Tibial nerve (tissue), 4 donors: ENCODE measurements around the gene SLC6A13.

Experiments used
- CTCF ChIP-seq, 5 experiments: fragments of 200-600 bp in 3 of 5; fragments of 450-650 bp in 2 of 5; sonication (generic) in 3 of 5; IDR thresholded peaks; one replicate each; pipeline ENCODE4 v1.5.1; 2016 to 2019; ENCODE audit warnings: antibody characterized with exemption in 5 of 5, mild to moderate bottlenecking in 3 of 5, moderate library complexity in 2 of 5
- EP300 ChIP-seq, 2 donors: sonication (generic); formaldehyde crosslinking; IDR thresholded peaks; one replicate each; pipeline ENCODE4 v1.6.1; 2017; ENCODE audit warnings: antibody characterized with exemption in 2 of 2, mild to moderate bottlenecking in 1 of 2
- POLR2A ChIP-seq, 2 donors: fragments of 450-650 bp; IDR thresholded peaks; one replicate each; pipeline ENCODE4 v1.6.1; 2017; ENCODE audit warnings: antibody characterized with exemption in 2 of 2, mild to moderate bottlenecking in 2 of 2, moderate library complexity in 2 of 2

GRCh38 chr12:252636-253035 lies 10.0 kb downstream of the SLC6A13 start:
- TF ChIP-seq EP300 (IDR thresholded peaks at IDR 0.05) (no peak), CTCF (IDR thresholded peaks at IDR 0.05) (no peak), POLR2A (IDR thresholded peaks at IDR 0.05) (no peak)
